HG02642 (cell line): ENCODE data around the gene CD40.

Source experiments
- ATAC-seq: cut with Tn5 transposase; IDR thresholded peaks from one replicate; pipeline ENCODE4 v1.9.1; 2021; ENCODE audit warnings: mild to moderate bottlenecking; ENCODE audit not compliant: unreplicated experiment, poor library complexity

Gene CD40

GRCh38 chr20:46139908-46140482 is 21.9 kb downstream of the CD40 start:
- no peak for ATAC-seq

- ATAC-seq, result no peak
These were observed 24.0 kb downstream of the CD40 start for GRCh38 chr20:46142124-46142523.

GRCh38 chr20:46144432-46145025 is 26.4 kb downstream of the CD40 start:
- no peak for ATAC-seq

- ATAC-seq, result no peak
These were observed 27.6 kb downstream of the CD40 start for GRCh38 chr20:46145713-46146112.

GRCh38 chr20:46148313-46149208 is 30.4 kb downstream of the CD40 start:
- ATAC-seq, result no peak

GRCh38 chr20:46150943-46151342 is 32.8 kb downstream of the CD40 start:
- no peak for ATAC-seq

GRCh38 chr20:46151936-46152335 is 33.8 kb downstream of the CD40 start:
- no peak for ATAC-seq

- no peak for ATAC-seq
These were observed 34.9 kb downstream of the CD40 start for GRCh38 chr20:46152824-46153586.

- no peak for ATAC-seq
These were observed 36.2 kb downstream of the CD40 start for GRCh38 chr20:46154305-46154704.

GRCh38 chr20:46154796-46155195 is 36.7 kb downstream of the CD40 start:
- ATAC-seq, result no peak

GRCh38 chr20:46156065-46156464 is 38.0 kb downstream of the CD40 start:
- no peak for ATAC-seq

GRCh38 chr20:46157076-46157592 is 39.0 kb downstream of the CD40 start:
- ATAC-seq, result no peak

- no peak for ATAC-seq
These were observed 39.5 kb downstream of the CD40 start for GRCh38 chr20:46157625-46158024.

- no peak for ATAC-seq
These were observed 40.4 kb downstream of the CD40 start for GRCh38 chr20:46158476-46158987.

GRCh38 chr20:46159101-46159897 is 41.2 kb downstream of the CD40 start:
- no peak for ATAC-seq

- ATAC-seq, result no peak
These were observed 42.5 kb downstream of the CD40 start for GRCh38 chr20:46160661-46161060.

GRCh38 chr20:46161921-46162320 is 43.8 kb downstream of the CD40 start:
- ATAC-seq, result no peak

GRCh38 chr20:46164254-46164653 is 46.1 kb downstream of the CD40 start:
- no peak for ATAC-seq

- ATAC-seq, result no peak
These were observed 49.0 kb downstream of the CD40 start for GRCh38 chr20:46167080-46167479.

- ATAC-seq, result no peak
These were observed 50.3 kb downstream of the CD40 start for GRCh38 chr20:46168438-46168837.
